Activated naive CD8-positive, alpha-beta T cell (primary cell): Measurements from ENCODE around the gene PSMC1.

Experiments
- H3K27ac Mint-ChIP-seq: one replicate; pipeline ENCODE4 v1.8.0; 2021; ENCODE audit warnings: mixed read lengths
- H3K27me3 Mint-ChIP-seq: one replicate; pipeline ENCODE4 v1.8.0; 2021; ENCODE audit warnings: mixed read lengths
- H3K36me3 Mint-ChIP-seq: one replicate; pipeline ENCODE4 v1.8.0; 2021; ENCODE audit warnings: mixed read lengths
- H3K4me1 Mint-ChIP-seq: one replicate; pipeline ENCODE4 v1.8.0; 2021; ENCODE audit warnings: low read depth, mixed read lengths
- H3K4me3 Mint-ChIP-seq: one replicate; pipeline ENCODE4 v1.8.0; 2021; ENCODE audit warnings: mild to moderate bottlenecking, mixed read lengths
- H3K9me3 Mint-ChIP-seq: one replicate; pipeline ENCODE4 v1.8.0; 2021; ENCODE audit warnings: low read depth, mixed read lengths

The PSMC1 gene

DNA sequence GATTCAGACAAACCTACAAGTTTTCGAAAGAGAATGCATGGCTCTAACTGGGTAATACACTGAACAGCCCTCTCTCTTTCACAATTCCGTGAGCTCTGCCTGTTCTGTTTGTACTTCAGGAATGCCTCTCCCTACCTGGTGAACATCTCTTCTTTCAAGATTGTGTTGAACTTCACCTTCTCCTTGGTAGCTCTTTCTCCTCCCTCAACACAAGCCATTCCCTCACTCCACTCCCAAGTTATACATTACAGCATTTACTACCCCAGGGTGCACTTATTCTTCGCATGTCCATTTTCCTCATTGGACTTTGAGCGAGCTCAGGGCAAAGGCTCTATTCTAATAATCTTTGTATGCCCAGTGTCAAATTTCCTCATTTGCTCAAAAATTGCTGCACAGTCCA is 47.1 kb downstream of the PSMC1 start:
- Mint-ChIP-seq H3K27ac (no peak overlapping the region), H3K9me3 (no peaks in the 10 kb centered on the region), H3K36me3 (peaks cover 2% of the 10 kb centered on the region), H3K27me3 (no peaks in the 10 kb centered on the region), H3K4me3 (no peak overlapping the region), H3K4me1 (peaks cover 17% of the 10 kb centered on the region)

DNA sequence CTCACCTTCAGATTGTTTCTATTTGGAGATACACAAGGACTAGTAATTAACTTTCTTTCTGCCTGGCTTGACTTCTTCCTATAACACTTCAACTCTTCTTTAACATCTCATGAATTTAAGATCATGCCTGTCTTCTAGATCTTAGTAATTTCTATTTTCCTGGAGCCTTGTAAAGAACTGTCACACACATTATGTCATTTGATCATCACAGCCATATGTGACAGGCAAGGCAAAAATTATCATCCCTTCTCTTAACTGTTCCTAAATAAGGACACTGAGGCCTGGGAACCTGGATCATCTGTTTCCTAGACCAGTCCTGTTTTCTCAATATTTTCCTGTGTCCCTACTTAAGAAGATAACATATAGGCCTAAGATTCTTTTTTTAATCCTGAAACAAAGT is 48.1 kb downstream of the PSMC1 start:
- Mint-ChIP-seq H3K27me3 (no peaks in the 10 kb centered on the region), H3K4me1 (peaks cover 15% of the 10 kb centered on the region), H3K27ac (no peak overlapping the region), H3K36me3 (peaks cover 6% of the 10 kb centered on the region), H3K9me3 (no peaks in the 10 kb centered on the region), H3K4me3 (no peak overlapping the region)

GRCh38 chr14:90305176-90305601 is 48.8 kb downstream of the PSMC1 start:
- peaks cover 6% of the 10 kb centered on the region for H3K36me3 Mint-ChIP-seq

DNA sequence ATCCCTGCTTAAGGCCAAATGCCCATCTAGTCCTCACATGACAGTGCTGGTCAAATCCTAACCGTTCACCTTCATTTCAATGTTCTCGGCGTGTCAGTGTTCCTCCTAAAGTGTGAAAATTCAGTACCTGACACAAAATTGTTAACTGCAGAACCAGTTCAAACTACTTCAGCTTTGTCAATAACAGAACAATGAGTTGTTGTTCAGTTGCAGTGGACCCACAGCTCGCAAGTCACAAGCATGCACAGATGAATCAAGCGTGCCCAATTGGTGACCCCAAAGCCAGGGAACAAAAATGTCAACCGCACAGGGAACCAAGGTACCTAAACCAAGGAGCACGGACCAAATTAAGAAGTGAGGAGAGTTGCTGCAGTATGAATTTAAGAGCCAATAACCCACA is 52.2 kb downstream of the PSMC1 start:
- H3K4me3 Mint-ChIP-seq = no peak overlapping the region
- H3K27ac Mint-ChIP-seq = no peak overlapping the region
- peaks cover 10% of the 10 kb centered on the region for H3K36me3 Mint-ChIP-seq
- no peaks in the 10 kb centered on the region for H3K27me3 Mint-ChIP-seq
- H3K9me3 Mint-ChIP-seq = no peaks in the 10 kb centered on the region
- H3K4me1 Mint-ChIP-seq = no peaks in the 10 kb centered on the region

More at GRCh38 chr14:90305176-90305601, 48.8 kb downstream of the PSMC1 start:
- no peaks in the 10 kb centered on the region for H3K27me3 Mint-ChIP-seq
- H3K4me3 Mint-ChIP-seq = no peak overlapping the region
- no peaks in the 10 kb centered on the region for H3K9me3 Mint-ChIP-seq
- H3K27ac Mint-ChIP-seq = no peak overlapping the region
- peaks cover 15% of the 10 kb centered on the region for H3K4me1 Mint-ChIP-seq

DNA sequence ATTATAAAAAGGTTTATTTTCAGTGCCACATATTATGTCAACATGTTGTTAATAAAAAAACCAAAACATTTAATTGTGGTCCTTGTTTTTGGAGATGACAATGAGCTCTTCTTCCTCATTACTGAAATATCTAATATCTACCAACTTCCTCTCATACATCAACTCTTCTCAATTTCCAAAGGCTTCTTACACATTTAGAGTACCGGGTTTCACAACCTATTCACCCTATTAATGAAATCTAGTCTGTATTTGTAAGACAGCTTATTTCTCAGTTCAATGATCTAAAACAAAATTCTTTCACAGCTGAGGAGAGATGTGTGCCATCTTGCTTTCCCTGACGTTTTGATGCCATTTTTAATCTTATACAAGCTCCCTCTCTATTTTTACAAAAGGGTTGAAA is 60.9 kb downstream of the PSMC1 start:
- Mint-ChIP-seq H3K27me3 (no peaks in the 10 kb centered on the region), H3K36me3 (peaks cover 36% of the 10 kb centered on the region)

GRCh38 chr14:90318016-90318415 is 61.7 kb downstream of the PSMC1 start:
- Mint-ChIP-seq H3K27me3 (no peaks in the 10 kb centered on the region), H3K27ac (no peak overlapping the region), H3K4me3 (no peak overlapping the region), H3K4me1 (peaks cover 30% of the 10 kb centered on the region), H3K9me3 (no peaks in the 10 kb centered on the region), H3K36me3 (peaks cover 36% of the 10 kb centered on the region)

More for the DNA sequence above, 60.9 kb downstream of the PSMC1 start:
- H3K4me1 Mint-ChIP-seq = peaks cover 27% of the 10 kb centered on the region
- H3K27ac Mint-ChIP-seq = no peak overlapping the region
- H3K9me3 Mint-ChIP-seq = no peaks in the 10 kb centered on the region
- no peak overlapping the region for H3K4me3 Mint-ChIP-seq

DNA sequence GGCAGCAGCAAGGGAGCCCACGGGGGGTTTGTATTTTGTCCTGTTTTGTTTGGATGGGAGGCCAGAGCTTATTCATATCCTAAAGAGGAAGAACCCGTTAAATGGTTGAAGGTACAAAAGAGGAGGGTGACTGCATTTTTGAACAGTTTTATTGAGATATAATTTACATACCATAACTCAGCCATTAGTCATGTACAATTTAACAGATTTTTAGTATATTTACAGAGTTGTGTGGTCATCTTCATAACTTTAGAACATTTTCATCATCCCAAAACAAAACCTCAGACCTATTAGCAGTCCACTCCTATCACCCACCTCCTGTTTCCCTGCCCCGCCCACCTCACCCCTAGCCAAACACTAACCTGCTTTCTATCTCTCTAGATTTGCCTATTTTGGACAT is 62.8 kb downstream of the PSMC1 start:
- Mint-ChIP-seq H3K27me3 (no peaks in the 10 kb centered on the region), H3K4me1 (peaks cover 35% of the 10 kb centered on the region), H3K36me3 (peaks cover 36% of the 10 kb centered on the region), H3K27ac (no peak overlapping the region), H3K4me3 (no peak overlapping the region), H3K9me3 (no peaks in the 10 kb centered on the region)

DNA sequence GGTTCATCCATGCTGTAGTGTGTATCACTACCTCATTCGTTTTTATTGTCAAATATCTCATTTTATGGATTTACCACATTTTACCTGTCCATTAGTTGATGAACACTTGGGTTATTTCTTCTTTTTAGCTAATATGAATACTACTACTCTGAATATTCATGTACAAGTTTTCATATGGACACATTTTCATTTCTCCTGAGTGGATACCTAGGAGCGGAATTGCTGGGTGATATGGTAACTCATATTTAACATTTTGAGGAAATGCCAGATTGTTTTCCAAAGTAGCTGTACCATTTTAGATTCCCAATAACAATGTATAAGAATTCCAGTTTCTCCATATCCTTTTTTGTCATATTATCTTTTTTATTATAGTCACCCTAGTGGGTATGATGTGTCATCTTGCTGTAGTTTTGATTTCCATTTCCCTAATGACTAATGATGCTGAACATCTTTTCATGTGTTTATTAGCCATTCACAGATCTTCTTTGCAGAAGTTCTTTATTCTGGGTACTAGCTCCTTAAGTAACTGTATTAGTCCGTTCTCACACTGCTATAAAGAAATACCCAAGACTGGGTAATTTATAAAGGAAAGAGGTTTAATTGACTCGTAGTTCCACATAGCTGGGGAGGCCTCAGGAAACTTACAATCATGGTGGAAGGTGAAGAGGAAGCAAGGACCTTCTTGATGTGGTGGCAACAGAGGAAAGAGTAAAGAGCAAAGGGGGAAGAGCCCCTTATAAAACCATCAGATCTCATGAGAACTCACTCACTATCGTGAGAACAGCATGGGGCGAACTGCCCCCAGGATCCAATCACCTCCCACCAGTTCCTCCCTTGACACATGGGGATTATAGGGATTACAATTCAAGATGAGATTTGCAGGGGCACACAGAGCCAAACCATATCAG is 63.5 kb downstream of the PSMC1 start:
- peaks cover 40% of the 10 kb centered on the region for H3K36me3 Mint-ChIP-seq
- no peaks in the 10 kb centered on the region for H3K9me3 Mint-ChIP-seq
- H3K27me3 Mint-ChIP-seq = no peaks in the 10 kb centered on the region
- peaks cover 39% of the 10 kb centered on the region for H3K4me1 Mint-ChIP-seq
- peak overlapping the region; percentile 83 for H3K27ac Mint-ChIP-seq
- H3K4me3 Mint-ChIP-seq = peak overlapping the region; percentile 57

GRCh38 chr14:90321891-90322290 is 65.5 kb downstream of the PSMC1 start:
- H3K4me3 Mint-ChIP-seq = no peak overlapping the region
- H3K4me1 Mint-ChIP-seq = peaks cover 43% of the 10 kb centered on the region
- H3K27me3 Mint-ChIP-seq = no peaks in the 10 kb centered on the region
- peaks cover 32% of the 10 kb centered on the region for H3K36me3 Mint-ChIP-seq
- no peak overlapping the region for H3K27ac Mint-ChIP-seq
- no peaks in the 10 kb centered on the region for H3K9me3 Mint-ChIP-seq
